GM12878 (cell line): Measurements from ENCODE around the gene ZSWIM6. TPM values are rescaled to one million over a fixed set of nuclear protein-coding genes. Genes with fewer than 3 reads are reported as not detected.

ENCODE experiments used
- ATAC-seq: fragments of 200-7000 bp; cut with Tn5 transposase; 3 replicates; pipeline ENCODE4 v1.9.1; 2020; ENCODE audit warnings: mild to moderate bottlenecking, moderate library complexity
- BruUV-seq: library from RNA; stranded (reverse); fragments of 400-500 nt; replicated peaks from 2 replicates; lab custom pipeline; 2021; lab: Mats Ljungman, UMichigan
- CTCF ChIA-PET: fragments of 300-600 bp; sonication (Branson Sonifier 250); formaldehyde crosslinking; extraction: SDS; loops from one replicate; lab custom pipeline; 2021; ENCODE audit warnings: inconsistent platforms; lab: Yijun Ruan, JAX
- POLR2A ChIA-PET: fragments of 350-600 bp; formaldehyde crosslinking; extraction: SDS; loops from one replicate; lab custom pipeline; 2021; ENCODE audit warnings: inconsistent platforms; lab: Charles Lee
- RAD21 ChIA-PET: fragments of 300-600 bp; sonication (Branson Sonifier 250); formaldehyde crosslinking; loops from one replicate; lab custom pipeline; 2023; ENCODE audit warnings: antibody characterized with exemption; ENCODE audit not compliant: unreplicated experiment; lab: Charles Lee
- SMC1A ChIA-PET: fragments of 300-600 bp; sonication (Branson Sonifier 250); formaldehyde crosslinking; loops from one replicate; lab custom pipeline; 2023; ENCODE audit not compliant: unreplicated experiment, uncharacterized antibody; lab: Charles Lee
- DNase-seq: peaks from one replicate; pipeline ENCODE4 v3.0.0-alpha.2; 2011; ENCODE audit warnings: low read depth, low spot score
- FAIRE-seq: peaks from 3 replicates; lab custom pipeline; 2011; peaks lifted over from hg19 to GRCh38; lab: Jason Lieb, UNC
- H2AFZ ChIP-seq: 2 replicates; pipeline ENCODE4 v1.6.0; 2011; ENCODE audit warnings: low read depth, low read length, control low read depth; ENCODE audit not compliant: control insufficient read depth
- H3K27ac ChIP-seq: 2 replicates; pipeline ENCODE4 v1.5.1; 2011; ENCODE audit warnings: control low read depth; ENCODE audit not compliant: control insufficient read depth, insufficient read depth
- H3K27me3 ChIP-seq, 2 experiments: replicated peaks in 1 of 2; 2 replicates each; pipeline versions ENCODE4 v1.6.0 to v1.6.1; 2011; ENCODE audit warnings: low read length in 1 of 2; ENCODE audit not compliant: control insufficient read depth in 2 of 2, insufficient read depth in 2 of 2
- H3K36me3 ChIP-seq, 2 experiments: 2 replicates each; pipeline ENCODE4 v1.5.1; 2011; ENCODE audit warnings: low read length in 1 of 2; ENCODE audit not compliant: control insufficient read depth in 2 of 2, insufficient read depth in 2 of 2
- H3K4me1 ChIP-seq: 2 replicates; pipeline ENCODE4 v1.6.1; 2011; ENCODE audit warnings: mild to moderate bottlenecking, low read length, moderate library complexity, mixed read lengths; ENCODE audit not compliant: control insufficient read depth, insufficient read depth
- H3K4me2 ChIP-seq: 2 replicates; pipeline ENCODE4 v1.6.0; 2011; ENCODE audit warnings: control low read depth; ENCODE audit not compliant: control insufficient read depth, insufficient read depth
- H3K4me3 ChIP-seq: fragments of 200-600 bp; sonication (generic); 2 replicates; pipeline ENCODE4 v1.5.1; 2016
- H3K79me2 ChIP-seq: 2 replicates; pipeline ENCODE4 v1.6.0; 2011; ENCODE audit warnings: low read length; ENCODE audit not compliant: control insufficient read depth, insufficient read depth
- H3K9ac ChIP-seq: 2 replicates; pipeline ENCODE4 v1.8.0; 2011; ENCODE audit warnings: low read length, control low read depth, mixed read lengths; ENCODE audit not compliant: control insufficient read depth, insufficient read depth
- H3K9me3 ChIP-seq: replicated peaks from 3 replicates; pipeline ENCODE4 v1.5.1; 2011; ENCODE audit warnings: mild to moderate bottlenecking, low read length; ENCODE audit not compliant: control insufficient read depth, insufficient read depth
- H4K20me1 ChIP-seq: 2 replicates; pipeline ENCODE4 v1.6.0; 2011; ENCODE audit not compliant: control insufficient read depth, insufficient read depth
- BMI1 ChIP-seq: fragments of 450-650 bp; IDR thresholded peaks from 2 replicates; pipeline ENCODE4 v1.6.1; 2016; ENCODE audit warnings: mild to moderate bottlenecking, moderate library complexity, borderline replicate concordance
- CBFB ChIP-seq: IDR thresholded peaks from 2 replicates; pipeline ENCODE4 v1.6.1; 2016; ENCODE audit warnings: antibody characterized with exemption, low read depth
- CREM ChIP-seq: IDR thresholded peaks from 2 replicates; pipeline ENCODE4 v1.6.1; 2014; ENCODE audit warnings: antibody characterized with exemption, low read depth
- EP300 ChIP-seq, 2 experiments: fragments of 150-350 bp in 1 of 2; IDR thresholded peaks; 2 replicates each; pipeline ENCODE4 v1.6.1; 2011 to 2012; ENCODE audit warnings: low read depth in 2 of 2, low read length in 2 of 2, borderline replicate concordance in 1 of 2, improper control_type of control experiment in 1 of 2, inconsistent platforms in 1 of 2; ENCODE audit not compliant: control insufficient read depth in 1 of 2
- ETV6 ChIP-seq, 2 experiments: fragments of 450-650 bp in 1 of 2; IDR thresholded peaks in 1 of 2; conservative IDR thresholded peaks in 1 of 2; 2 replicates each; pipeline ENCODE4 v1.6.1; 2014; ENCODE audit warnings: antibody characterized with exemption in 1 of 2, borderline replicate concordance in 1 of 2, low read depth in 1 of 2, mild to moderate bottlenecking in 1 of 2, moderate library complexity in 1 of 2
- FOXM1 ChIP-seq: IDR thresholded peaks from 2 replicates; pipeline ENCODE4 v1.6.1; 2012; ENCODE audit warnings: low read depth, mild to moderate bottlenecking, inconsistent platforms, low read length, moderate library complexity
- IKZF1 ChIP-seq: fragments of 450-650 bp; conservative IDR thresholded peaks from 2 replicates; pipeline ENCODE4 v1.6.1; 2017; ENCODE audit warnings: antibody characterized with exemption, mild to moderate bottlenecking
- IRF4 ChIP-seq: IDR thresholded peaks from 2 replicates; pipeline ENCODE4 v1.6.1; 2011; ENCODE audit warnings: low read depth, low read length
- JUNB ChIP-seq: IDR thresholded peaks from 2 replicates; pipeline ENCODE4 v1.6.1; 2016; ENCODE audit warnings: antibody characterized with exemption, mild to moderate bottlenecking
- RAD51 ChIP-seq: fragments of 450-650 bp; IDR thresholded peaks from 2 replicates; pipeline ENCODE4 v1.6.1; 2016; ENCODE audit warnings: moderate library complexity, mild to moderate bottlenecking, inconsistent platforms
- SREBF2 ChIP-seq: IDR thresholded peaks from 2 replicates; pipeline ENCODE4 v1.6.1; 2012; ENCODE audit warnings: mild to moderate bottlenecking, low read length
- SRF ChIP-seq, 2 experiments: IDR thresholded peaks; 2 replicates each; pipeline ENCODE4 v1.6.1; 2011; ENCODE audit warnings: low read depth in 2 of 2, low read length in 2 of 2, mild to moderate bottlenecking in 1 of 2, moderate library complexity in 1 of 2
- ZNF207 ChIP-seq: fragments of 450-650 bp; IDR thresholded peaks from 2 replicates; pipeline ENCODE4 v1.6.1; 2014; ENCODE audit warnings: antibody characterized with exemption, mild to moderate bottlenecking, borderline replicate concordance
- ZNF217 ChIP-seq: fragments of 450-650 bp; IDR thresholded peaks from 2 replicates; pipeline ENCODE4 v1.6.1; 2017; ENCODE audit warnings: antibody characterized with exemption, mild to moderate bottlenecking
- WGBS: methylation state at CpG from one replicate; pipeline ENCODE4 v1.1.6; 2016; ENCODE audit warnings: low lambda C conversion rate; ENCODE audit not compliant: insufficient replicate concordance, insufficient coverage; ENCODE audit errors: missing lambda C conversion rate; 5-methylcytosine and 5-hydroxymethylcytosine counted together
- in situ Hi-C: fragments of 300-500 bp; cut with MboI; formaldehyde crosslinking; loops from 9 replicates; pipeline ENCODE4 v1.14.3; 2018; ENCODE audit warnings: mixed read lengths
- intact Hi-C: fragments of 100-400 bp; cut with micrococcal nuclease; formaldehyde crosslinking; loops from one replicate; pipeline ENCODE4 v1.14.2; 2022; ENCODE audit not compliant: unreplicated experiment
- polyA plus RNA-seq, 11 experiments: library from polyadenylated mRNA; depleted of rRNA in 4 of 11; unstranded in 6 of 11; stranded (reverse) in 5 of 11; fragments of >200 nt; fragmentation: Nextera tagmentation in 4 of 11; fragmentation: Illumina TruSeq in 1 of 11; extraction: Ambion mirVana in 4 of 11; extraction: Trizol in 1 of 11; gene quantifications; 1 replicate in 1 of 11; 2 replicates in 10 of 11; pipeline versions ENCODE4 v1.2.1 to v1.2.3, GENCODE V29; 2011 to 2016; ENCODE audit warnings: inconsistent platforms in 2 of 11, missing spikeins in 2 of 11, low read depth in 1 of 11
- total RNA-seq, 4 experiments: library from RNA; depleted of rRNA in 3 of 4; stranded (reverse); fragments of >200 nt in 3 of 4; fragmentation: Illumina TruSeq in 1 of 4; extraction: Trizol in 1 of 4; gene quantifications; 2 replicates each; pipeline versions ENCODE4 v1.2.1 to v1.2.3, GENCODE V29; 2013 to 2021
- TF ChIP-seq, protein P1 (sequence below): fragments of 150-350 bp; IDR thresholded peaks from 2 replicates; pipeline ENCODE4 v1.6.1; 2014; ENCODE audit warnings: mild to moderate bottlenecking, low read depth, low read length
- TF ChIP-seq, protein P2 (sequence below): IDR thresholded peaks from 2 replicates; pipeline ENCODE4 v1.6.1; 2011; ENCODE audit warnings: low read depth, low read length, improper control_type of control experiment, borderline replicate concordance
- TF ChIP-seq, protein P3 (sequence below): IDR thresholded peaks from 2 replicates; pipeline ENCODE4 v1.6.1; 2012; ENCODE audit warnings: mild to moderate bottlenecking, low read depth, low read length

Gene ZSWIM6
- total and polyA plus RNA-seq, 10 of the 15 experiments (the other 5 are each of a cell fraction or from before 2014, with no cell fraction given), result 0.53 to 6.2 (median 3.4) TPM

DNA sequence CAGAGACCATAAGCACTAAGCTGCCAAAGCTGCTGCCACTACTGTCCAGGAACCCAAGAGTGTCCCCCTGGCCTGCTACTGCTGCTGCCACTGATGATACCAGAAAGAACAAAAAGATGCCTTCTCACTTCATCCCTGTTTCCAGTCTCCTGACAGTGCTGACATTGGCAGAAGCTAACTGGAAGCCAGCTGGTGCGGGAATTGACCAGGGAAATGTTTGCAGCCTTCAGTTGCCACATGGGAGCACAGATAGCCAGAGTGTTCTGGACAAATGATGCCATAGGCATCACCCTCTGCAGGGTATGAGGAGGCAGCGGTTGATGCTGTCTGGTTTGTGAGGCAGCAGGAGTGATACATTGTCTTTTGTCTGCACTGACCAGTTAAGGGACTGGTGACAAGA lies 258.4 kb downstream of the ZSWIM6 start:
- ChIA-PET POLR2A (no interaction called here), CTCF (interaction anchor here (2.0 kb wide), 1 partner anchor 68 kb away, joined by 6 read pairs; no protein-coding TSS in a partner anchor), SMC1A (no interaction called here), RAD21 (no interaction called here)
- Histone ChIP-seq H4K20me1 (no peaks in the 10 kb centered on the region), H3K79me2 (no peaks in the 10 kb centered on the region), H3K4me2 (no peak overlapping the region), H2AFZ (no peak overlapping the region), H3K36me3 (no peaks in the 10 kb centered on the region), H3K27me3 (peaks cover 0 to 2% of the 10 kb centered on the region in 2 experiments; a peak in 1 of 4 replicates), H3K9me3 (no peaks in the 10 kb centered on the region), H3K4me3 (no peak overlapping the region), H3K9ac (no peak overlapping the region), H3K4me1 (no peaks in the 10 kb centered on the region), H3K27ac (no peak overlapping the region)
- DNase-seq, result no peak
- no peak for FAIRE-seq
- intact Hi-C loops, result no loop called here
- in situ Hi-C loops, result no loop called here
- 17% methylated on average over 2 of the region's 2 CpGs for WGBS
- ATAC-seq, result no peak
- BruUV-seq, result no TSS peak
- TF ChIP-seq RAD51, result no peak
- no peak for TF ChIP-seq CBFB
- TF ChIP-seq BMI1, result no peak
- TF ChIP-seq, protein P1, sequence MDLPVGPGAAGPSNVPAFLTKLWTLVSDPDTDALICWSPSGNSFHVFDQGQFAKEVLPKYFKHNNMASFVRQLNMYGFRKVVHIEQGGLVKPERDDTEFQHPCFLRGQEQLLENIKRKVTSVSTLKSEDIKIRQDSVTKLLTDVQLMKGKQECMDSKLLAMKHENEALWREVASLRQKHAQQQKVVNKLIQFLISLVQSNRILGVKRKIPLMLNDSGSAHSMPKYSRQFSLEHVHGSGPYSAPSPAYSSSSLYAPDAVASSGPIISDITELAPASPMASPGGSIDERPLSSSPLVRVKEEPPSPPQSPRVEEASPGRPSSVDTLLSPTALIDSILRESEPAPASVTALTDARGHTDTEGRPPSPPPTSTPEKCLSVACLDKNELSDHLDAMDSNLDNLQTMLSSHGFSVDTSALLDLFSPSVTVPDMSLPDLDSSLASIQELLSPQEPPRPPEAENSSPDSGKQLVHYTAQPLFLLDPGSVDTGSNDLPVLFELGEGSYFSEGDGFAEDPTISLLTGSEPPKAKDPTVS, result no peak
- TF ChIP-seq SRF (IDR thresholded peaks at IDR 0.05; ENCODE audit: low read depth in 2 of 2, low read length in 2 of 2), result no peak
- TF ChIP-seq CREM, result no peak
- no peak for TF ChIP-seq EP300 (IDR thresholded peaks at IDR 0.05; ENCODE audit: borderline replicate concordance in 1 of 2, control insufficient read depth in 1 of 2, low read depth in 2 of 2, low read length in 2 of 2)
- TF ChIP-seq, protein P2, sequence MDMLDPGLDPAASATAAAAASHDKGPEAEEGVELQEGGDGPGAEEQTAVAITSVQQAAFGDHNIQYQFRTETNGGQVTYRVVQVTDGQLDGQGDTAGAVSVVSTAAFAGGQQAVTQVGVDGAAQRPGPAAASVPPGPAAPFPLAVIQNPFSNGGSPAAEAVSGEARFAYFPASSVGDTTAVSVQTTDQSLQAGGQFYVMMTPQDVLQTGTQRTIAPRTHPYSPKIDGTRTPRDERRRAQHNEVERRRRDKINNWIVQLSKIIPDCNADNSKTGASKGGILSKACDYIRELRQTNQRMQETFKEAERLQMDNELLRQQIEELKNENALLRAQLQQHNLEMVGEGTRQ, result no peak
- TF ChIP-seq SREBF2, result no peak
- TF ChIP-seq JUNB, result no peak
- no peak for TF ChIP-seq IRF4
- TF ChIP-seq ETV6 (conservative IDR thresholded peaks at IDR 0.05 in 1 of 2, IDR thresholded peaks at IDR 0.05 in 1 of 2; ENCODE audit: borderline replicate concordance in 1 of 2, low read depth in 1 of 2), result no peak
- no peak for TF ChIP-seq FOXM1
- TF ChIP-seq ZNF207, result no peak
- TF ChIP-seq, protein P3, sequence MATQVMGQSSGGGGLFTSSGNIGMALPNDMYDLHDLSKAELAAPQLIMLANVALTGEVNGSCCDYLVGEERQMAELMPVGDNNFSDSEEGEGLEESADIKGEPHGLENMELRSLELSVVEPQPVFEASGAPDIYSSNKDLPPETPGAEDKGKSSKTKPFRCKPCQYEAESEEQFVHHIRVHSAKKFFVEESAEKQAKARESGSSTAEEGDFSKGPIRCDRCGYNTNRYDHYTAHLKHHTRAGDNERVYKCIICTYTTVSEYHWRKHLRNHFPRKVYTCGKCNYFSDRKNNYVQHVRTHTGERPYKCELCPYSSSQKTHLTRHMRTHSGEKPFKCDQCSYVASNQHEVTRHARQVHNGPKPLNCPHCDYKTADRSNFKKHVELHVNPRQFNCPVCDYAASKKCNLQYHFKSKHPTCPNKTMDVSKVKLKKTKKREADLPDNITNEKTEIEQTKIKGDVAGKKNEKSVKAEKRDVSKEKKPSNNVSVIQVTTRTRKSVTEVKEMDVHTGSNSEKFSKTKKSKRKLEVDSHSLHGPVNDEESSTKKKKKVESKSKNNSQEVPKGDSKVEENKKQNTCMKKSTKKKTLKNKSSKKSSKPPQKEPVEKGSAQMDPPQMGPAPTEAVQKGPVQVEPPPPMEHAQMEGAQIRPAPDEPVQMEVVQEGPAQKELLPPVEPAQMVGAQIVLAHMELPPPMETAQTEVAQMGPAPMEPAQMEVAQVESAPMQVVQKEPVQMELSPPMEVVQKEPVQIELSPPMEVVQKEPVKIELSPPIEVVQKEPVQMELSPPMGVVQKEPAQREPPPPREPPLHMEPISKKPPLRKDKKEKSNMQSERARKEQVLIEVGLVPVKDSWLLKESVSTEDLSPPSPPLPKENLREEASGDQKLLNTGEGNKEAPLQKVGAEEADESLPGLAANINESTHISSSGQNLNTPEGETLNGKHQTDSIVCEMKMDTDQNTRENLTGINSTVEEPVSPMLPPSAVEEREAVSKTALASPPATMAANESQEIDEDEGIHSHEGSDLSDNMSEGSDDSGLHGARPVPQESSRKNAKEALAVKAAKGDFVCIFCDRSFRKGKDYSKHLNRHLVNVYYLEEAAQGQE, result no peak
- no peak for TF ChIP-seq IKZF1
- no peak for TF ChIP-seq ZNF217
